Dermis microvascular lymphatic vessel endothelial cell (primary cell): Measurements from ENCODE around the gene CELF5. TPM values are rescaled to one million over a fixed set of nuclear protein-coding genes. Genes with fewer than 3 reads are reported as not detected.
"Not testable (repeated sequence)": the region's sequence is repeated elsewhere in the genome, so short reads cannot be mapped to it uniquely, and the experiment has no call there.

Source experiments
- DNase-seq, 2 donors: peaks; one replicate each; pipeline versions ENCODE4 v3.0.0 to v3.0.0-alpha.2; 2010; ENCODE audit warnings: low read depth in 2 of 2
- total RNA-seq: library from RNA; depleted of rRNA; stranded (reverse); fragments of >200 nt; gene quantifications from 2 replicates; pipeline ENCODE4 v1.2.1, GENCODE V29; 2014

CELF5 gene
- total RNA-seq, 1 donor from 2014 or later: not detected

DNA sequence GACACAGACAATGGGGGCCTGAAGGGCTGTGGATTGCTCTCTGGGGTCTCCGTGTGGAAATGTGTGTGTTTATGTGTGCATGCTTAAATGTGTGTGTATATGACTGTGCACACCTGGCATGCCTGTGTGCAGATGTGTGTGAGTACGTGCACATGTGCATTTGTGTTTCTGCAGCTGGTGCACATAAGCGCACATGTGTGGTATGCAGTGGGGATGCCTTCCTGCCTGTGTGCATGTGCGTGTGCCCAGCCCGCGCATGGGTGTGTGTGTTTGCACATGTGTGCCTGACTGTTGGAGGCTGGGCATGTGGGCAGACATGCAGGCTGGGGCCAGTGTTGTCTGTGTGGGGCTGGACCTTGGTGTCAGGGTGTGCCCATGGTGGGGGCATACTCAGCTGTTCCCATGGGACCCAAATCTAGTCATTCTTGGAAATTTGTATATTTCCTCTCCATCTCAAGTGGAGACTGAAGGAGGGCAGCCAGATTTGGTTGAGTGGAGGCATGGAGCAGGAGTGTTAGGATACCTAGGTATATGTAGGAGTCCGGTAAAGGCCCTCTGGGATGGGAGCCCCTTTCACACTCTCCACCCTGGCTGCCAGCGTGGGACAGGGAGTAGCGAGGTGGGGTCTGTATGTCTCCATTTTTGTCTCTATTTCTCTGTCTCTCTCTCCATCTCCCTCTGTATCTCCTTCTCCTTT, 49.9 kb downstream of the CELF5 start:
- no peak for DNase-seq

- DNase-seq: no peak
Observed at GRCh38 chr19:3274942-3275582, 50.6 kb downstream of the CELF5 start.

GRCh38 chr19:3275583-3276340, 51.3 kb downstream of the CELF5 start:
- DNase-seq: peak; percentile 37 to 80

DNA sequence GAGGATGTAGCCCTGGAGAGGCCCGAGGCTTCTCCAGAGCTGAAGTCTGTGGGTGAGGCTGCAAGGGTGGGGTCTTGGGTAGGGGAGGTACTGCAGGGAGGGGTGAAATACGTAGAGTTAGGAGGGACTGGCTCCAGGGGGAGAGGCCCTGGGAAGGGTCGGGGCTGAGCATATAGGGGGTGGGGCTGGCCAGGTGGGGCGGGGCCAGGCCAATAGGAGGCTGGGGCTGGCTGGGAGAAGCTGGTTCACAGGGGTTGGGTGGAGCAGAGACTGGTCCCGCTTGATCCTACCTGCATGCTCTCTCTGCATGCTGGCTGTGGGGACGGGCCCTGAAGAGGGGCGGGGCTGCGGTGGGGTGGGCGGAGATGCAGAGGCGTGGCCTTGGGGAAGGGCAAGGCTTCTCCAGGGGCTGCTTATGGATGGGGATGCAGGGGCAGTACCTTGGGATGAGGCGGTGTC, 51.9 kb downstream of the CELF5 start:
- DNase-seq: no peak

DNA sequence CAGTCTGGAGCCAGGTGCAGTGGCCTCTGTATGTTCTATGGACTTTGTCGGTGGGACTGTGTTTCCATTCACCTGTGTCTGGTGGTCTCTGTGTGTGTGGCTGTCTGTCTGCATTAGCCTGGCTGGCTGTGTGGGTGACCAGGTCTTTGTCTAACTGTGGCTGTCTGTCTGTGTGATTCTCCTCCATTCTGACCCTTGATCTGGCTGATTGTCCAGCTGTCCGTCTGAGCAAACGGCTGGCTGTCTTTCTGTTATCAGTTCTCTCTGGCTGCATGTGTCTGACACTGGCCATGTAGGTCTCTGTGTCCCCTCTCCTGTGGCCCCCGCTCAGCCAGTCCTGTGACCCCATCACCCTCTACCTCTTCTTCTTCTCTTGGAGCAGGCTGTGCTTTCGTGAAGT, 53.2 kb downstream of the CELF5 start:
- DNase-seq: no peak

- DNase-seq: no peak
Observed at GRCh38 chr19:3278294-3278693, 53.8 kb downstream of the CELF5 start.

DNA sequence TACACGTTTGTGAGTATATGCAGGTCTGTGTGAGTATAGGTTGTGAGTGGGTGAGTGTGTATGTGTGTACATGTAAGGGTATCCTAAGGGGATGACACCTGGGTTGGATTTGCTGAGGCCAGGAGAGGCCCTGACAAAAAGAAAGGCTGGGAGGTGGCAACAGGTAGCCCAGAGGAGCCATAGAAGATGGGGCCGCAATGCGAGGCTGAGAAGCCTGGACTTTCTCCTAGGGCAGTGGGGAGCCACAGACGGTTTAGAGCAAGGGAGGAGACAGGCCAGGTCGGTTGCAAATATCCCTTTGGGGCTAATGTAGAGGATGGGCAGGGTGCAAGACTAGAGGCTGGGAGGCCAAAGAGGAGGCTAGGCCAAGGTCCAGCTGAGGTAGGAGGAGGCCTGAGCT, 54.3 kb downstream of the CELF5 start:
- no peak for DNase-seq

DNA sequence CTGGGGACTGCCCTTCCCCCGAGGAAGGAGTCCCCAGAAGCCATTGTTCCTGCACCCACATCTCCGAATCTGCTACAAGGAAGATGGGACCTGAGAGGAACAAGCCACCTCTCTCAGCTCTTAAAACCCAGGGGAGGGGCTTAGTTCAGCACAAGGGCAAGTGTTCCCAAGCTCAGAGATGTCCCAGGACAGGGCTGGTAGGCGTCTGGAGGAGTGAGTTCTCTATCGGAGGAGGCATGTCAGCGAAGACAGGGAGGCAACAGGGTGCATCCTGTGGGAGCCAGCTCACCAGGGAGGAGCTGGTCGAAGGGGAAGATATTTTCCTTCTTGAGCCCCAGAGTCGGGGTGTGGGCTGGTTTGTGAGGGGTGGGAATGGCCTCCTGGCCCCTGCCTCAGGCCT, 54.8 kb downstream of the CELF5 start:
- DNase-seq: no peak

DNA sequence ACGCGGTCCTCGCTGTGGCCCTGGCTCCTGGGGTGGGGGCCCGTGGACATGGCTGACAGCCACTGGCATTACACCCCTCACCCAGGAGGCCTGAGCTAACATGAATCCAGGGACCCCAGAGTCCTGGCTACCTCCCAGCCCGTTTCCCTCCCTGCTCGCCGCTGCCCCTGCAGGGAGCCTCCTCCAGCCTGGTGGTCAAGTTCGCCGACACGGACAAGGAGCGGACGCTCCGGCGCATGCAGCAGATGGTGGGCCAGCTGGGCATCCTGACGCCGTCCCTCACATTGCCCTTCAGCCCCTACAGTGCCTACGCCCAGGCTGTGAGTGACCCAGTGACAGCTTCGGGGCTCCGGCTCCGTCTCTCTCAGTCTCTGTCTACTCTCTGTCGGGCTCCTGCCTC, 56.6 kb downstream of the CELF5 start:
- DNase-seq: no peak

GRCh38 chr19:3282155-3282554, 57.7 kb downstream of the CELF5 start:
- DNase-seq: no peak

DNA sequence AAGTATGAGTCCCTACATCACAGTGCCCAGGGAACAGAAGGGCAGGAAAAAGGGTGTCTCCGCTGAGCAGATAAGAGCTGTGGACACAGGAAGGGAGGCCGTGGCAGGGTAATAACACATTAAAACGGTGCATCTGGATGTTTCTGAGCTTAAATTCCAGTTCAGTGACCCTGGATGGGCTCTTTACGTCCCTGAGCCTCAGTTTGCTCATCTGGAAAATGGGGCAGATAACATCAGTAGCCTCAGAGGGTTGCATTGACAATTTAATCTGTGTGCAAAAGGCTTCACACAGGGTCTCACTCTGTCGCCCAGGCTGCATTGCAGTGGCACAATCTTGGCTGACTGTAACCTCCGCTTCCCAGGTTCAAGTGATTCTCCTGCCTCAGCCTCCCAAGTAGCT, 58.1 kb downstream of the CELF5 start:
- DNase-seq: no peak

DNA sequence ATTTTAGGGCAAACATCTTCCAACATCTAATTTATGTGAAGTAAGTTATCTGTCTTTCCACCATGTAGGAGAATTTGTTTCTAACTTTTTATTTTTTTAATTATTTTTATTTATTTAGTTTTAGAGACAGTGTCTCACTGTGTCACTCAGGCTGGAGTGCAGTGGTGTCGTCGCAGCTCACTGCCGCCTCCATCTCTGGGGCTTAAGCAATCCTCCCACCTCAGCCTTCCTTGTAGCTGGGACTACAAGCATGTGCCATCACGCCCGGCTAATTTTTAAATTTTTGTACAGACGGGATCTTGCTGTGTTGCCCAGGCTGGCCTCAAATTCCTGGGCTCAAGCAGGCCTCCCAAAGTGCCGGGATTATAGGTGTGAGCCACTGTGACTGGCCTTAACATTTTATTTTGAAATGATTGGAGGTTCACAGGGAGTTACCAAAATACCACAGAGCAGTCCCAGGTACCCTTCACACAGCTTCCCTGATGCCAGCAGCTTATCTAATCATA, 58.8 kb downstream of the CELF5 start:
- DNase-seq: no peak

- DNase-seq: no peak
Observed at GRCh38 chr19:3283886-3284657, 59.6 kb downstream of the CELF5 start.

- peak in 1 of 2 donors; percentile 49 for DNase-seq
Observed at GRCh38 chr19:3284759-3285646, 60.5 kb downstream of the CELF5 start.

GRCh38 chr19:3285647-3286176, 61.3 kb downstream of the CELF5 start:
- DNase-seq: peak in 1 of 2 donors; percentile 35

DNA sequence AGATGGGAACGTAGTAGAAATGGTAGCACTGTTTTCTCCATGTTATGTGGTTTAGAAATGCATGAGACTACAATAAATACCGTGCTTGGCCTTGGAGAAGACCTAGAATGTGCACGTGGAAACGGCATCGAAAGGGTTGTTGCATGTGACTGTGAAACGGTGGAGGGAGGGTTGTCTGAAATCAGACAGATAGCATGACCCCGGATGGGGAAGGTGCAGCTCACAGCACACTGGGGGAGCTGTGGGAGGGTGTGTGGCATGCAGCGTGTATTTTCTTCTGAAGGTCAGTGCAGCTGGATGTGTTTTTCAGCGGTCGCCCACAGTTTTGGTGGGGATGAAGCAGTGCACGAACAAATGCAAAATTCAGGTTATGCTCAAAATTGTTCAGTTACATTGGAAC, 63.4 kb downstream of the CELF5 start:
- no peak for DNase-seq

GRCh38 chr19:3288437-3288836, 64.0 kb downstream of the CELF5 start:
- DNase-seq: not testable (repeated sequence)

DNA sequence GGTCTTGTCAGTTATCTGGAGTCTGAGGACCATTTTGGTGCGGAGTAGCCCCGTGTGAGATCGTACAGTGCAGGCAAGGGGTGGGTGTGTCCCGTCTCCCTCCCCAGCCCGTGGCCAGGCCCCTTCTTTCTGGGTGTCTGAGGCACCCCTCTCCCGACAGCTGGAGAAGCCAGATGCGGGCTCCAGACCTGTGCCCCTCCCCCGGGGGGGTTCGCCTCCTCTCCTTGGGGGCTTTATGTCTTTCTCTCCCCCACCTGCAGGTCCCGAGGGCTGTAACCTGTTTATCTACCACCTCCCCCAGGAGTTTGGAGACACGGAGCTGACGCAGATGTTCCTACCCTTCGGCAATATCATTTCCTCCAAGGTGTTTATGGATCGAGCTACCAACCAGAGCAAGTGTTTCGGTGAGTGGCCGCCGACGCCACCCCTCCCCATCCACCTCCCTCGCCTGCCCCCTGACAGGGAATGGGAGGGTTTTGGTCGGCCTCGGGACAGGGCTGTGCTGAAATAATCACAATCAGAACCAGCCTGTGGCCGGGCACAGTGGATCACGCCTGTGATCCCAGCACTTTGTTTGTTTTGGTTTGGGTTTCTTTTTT, 65.6 kb downstream of the CELF5 start:
- no peak for DNase-seq

DNA sequence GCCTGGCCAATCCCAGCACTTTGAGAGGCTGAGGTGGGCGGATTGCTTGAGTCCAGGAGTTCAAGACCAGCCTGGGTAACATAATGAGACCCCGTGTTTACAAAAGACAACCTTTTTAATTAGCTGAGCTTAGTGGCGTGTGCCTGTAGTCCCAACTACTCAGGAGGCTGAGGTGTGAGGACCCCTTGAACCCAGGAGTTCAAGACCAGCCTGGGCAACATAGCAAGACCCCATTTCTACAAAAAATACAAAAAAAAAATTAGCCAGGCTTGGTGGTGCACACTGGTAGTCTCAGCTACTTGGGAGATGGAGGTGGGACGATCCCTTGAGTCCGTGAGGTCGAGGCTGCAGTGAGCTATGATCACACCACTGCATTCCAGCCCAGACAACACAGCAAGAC, 66.4 kb downstream of the CELF5 start:
- DNase-seq: not testable (repeated sequence)

- DNase-seq: no peak
Observed at GRCh38 chr19:3291644-3292043, 67.2 kb downstream of the CELF5 start.
